Hematopoietic multipotent progenitor cell treated with erythropoietin and hydrocortisone succinate and interleukin-3 and kit ligand, for 8 days (in vitro differentiated cells): ENCODE measurements around the gene TUBB.
"Not testable (repeated sequence)": the region's sequence is repeated elsewhere in the genome, so short reads cannot be mapped to it uniquely, and the experiment has no call there.

Experiments used
- DNase-seq: peaks from one replicate; pipeline ENCODE4 v3.0.0-alpha.2; 2015

Gene TUBB

GRCh38 chr6:30719356-30719755 lies 796 bp upstream of the TUBB start:
- no peak for DNase-seq

GRCh38 chr6:30720738-30721197 lies 616 bp downstream of the TUBB start:
- DNase-seq, result peak; percentile 85

DNA sequence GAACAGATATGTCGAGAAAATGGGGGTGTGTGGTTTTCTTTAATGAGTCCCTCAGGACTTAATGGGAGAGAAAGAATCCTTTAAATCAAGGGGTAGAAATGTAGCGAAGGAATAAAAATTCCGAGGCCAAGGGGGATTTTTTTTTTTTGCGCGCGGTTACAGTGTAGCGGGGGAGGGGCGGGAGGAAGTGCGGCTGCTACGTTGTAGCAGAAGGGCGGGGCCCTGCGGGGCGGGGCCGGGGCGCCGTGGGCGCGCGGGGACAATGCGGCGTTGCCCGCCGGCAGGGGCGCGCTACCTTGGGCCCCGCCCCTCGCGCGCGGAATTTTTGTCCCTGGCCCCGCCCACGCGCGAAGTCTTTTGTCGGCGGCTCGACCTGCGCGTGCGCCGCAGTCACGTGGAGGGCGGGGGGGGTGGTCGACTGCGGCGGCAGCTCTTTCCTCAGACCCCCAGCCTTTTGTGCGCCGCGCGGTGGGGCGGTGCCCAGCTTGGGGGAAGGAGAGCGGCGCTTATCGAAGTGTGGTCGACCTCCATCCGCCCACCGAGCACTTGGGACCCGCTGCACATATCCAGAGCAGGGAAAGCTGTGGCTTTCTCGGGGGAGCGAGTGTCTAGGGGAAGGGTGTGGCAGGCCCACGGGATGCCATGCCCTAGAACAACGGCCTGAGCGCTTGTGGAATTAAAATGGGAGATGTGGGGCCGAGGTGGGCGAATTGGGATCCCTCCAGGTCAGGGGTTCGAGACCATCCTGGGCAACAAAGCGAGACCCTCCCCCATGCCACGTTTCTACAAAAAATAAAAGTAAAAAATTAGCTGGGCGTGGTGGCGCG lies 1.3 kb downstream of the TUBB start:
- DNase-seq, result peak; percentile 88

GRCh38 chr6:30722025-30722279 lies 1.8 kb downstream of the TUBB start:
- DNase-seq, result not testable (repeated sequence)

DNA sequence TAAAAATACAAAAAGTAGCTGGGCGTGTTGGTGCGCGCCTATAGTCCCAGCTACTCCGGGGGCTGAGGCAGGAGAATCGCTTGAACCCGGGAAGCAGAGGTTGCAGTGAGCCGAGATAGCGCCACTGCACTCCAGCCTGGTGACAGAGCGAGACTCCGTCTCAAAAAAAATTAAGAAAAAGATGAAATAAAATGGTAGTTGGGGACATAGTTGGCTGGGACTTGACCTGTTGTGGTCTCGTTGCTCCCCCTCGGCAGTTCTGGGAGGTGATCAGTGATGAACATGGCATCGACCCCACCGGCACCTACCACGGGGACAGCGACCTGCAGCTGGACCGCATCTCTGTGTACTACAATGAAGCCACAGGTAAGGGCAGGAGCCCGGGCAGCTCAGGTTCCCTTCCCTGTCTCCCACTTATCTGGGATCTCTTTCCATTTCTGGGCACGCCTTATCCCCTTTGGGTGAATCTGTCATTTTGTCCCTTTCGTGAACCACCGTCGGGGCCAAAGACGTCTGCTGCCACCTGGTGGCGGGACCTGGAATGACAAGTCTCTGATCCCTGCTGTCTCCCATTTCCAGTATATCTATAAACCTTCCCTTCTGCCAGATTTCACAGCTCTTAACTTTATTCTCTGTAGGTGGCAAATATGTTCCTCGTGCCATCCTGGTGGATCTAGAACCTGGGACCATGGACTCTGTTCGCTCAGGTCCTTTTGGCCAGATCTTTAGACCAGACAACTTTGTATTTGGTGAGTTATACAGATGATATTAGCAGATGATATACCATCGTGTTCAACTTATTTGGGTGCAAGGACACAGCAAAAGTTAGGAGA lies 2.3 kb downstream of the TUBB start:
- peak; percentile 88 for DNase-seq

- DNase-seq, result not testable (repeated sequence)
These were observed 3.1 kb downstream of the TUBB start for GRCh38 chr6:30723159-30723842.

- not testable (repeated sequence) for DNase-seq
These were observed 3.9 kb downstream of the TUBB start for GRCh38 chr6:30723843-30724741.

GRCh38 chr6:30724906-30725667 lies 4.9 kb downstream of the TUBB start:
- no peak for DNase-seq

GRCh38 chr6:30725713-30726505 lies 5.8 kb downstream of the TUBB start:
- peak; percentile 43 for DNase-seq

DNA sequence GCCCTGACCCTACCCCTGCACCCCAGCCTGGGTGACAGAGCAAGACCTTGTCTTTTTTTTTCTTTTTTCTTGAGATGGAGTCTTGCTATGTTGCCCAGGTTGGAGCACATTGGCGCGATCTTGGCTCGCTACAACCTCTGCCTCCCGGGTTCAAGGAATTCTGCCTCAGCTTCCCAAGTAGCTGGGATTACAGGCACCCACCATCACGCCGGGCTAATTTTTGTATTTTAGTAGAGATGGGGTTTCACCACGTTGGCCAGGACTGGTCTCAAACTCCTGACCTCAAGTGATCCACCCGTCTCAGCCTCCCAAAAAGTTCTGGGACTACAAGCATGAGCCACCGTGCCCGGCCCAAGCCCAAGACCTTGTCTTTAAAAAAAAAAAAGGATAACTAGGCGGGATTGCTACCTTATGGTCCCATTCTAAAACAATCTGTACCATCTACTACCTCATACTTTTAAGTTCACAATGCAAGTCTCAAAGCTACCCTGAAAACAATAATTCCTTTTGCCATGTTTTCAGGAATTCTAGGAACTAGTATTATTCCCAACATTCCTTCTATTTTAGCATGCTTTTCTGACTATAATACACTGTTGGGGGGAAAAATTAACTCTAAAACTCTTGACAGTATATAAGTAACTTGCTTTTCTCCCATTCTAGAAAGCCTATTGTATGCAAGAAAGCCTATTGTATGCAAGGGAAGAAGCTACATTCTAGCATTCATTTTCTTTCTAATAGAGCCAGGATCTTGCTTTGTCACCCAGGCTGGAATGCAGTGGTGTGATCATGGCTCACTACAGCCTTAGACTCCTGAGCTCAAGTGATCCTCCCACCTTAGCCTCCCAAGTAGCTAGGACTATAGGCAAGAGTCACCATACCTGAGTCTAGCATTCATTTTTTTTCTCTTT lies 6.6 kb downstream of the TUBB start:
- DNase-seq, result peak; percentile 14

DNA sequence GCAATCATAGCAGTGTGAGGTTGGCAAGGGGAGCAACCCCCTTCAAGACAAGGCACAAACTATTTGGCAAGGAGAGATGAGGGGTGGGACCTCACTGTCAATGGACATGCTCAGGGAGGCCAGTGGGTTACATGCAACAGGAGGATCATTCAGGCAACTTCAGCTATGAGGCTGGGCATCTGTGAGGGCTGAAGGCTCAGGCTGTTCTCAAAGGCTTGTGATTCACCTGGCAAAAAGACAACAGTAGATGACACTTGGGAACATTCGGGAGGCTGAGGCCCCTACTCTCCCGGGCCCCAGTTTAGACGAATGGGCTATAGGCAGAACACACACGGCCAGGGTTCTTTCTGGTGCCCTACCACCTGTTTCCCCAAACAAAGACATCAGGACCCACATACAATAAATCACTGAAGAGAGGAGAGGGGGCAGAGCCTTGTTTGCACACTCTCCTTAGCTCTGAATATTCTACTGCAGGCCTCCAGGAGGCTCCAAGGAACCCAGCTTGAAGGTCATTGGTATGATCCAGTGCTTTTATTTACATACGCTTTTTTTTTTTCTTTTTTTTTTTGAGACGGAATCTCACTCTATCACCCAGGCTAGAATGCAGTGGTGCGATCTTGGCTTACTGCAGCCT lies 7.9 kb downstream of the TUBB start:
- DNase-seq, result peak; percentile 22

GRCh38 chr6:30730601-30731435 lies 10.7 kb downstream of the TUBB start:
- peak; percentile 79 for DNase-seq

DNA sequence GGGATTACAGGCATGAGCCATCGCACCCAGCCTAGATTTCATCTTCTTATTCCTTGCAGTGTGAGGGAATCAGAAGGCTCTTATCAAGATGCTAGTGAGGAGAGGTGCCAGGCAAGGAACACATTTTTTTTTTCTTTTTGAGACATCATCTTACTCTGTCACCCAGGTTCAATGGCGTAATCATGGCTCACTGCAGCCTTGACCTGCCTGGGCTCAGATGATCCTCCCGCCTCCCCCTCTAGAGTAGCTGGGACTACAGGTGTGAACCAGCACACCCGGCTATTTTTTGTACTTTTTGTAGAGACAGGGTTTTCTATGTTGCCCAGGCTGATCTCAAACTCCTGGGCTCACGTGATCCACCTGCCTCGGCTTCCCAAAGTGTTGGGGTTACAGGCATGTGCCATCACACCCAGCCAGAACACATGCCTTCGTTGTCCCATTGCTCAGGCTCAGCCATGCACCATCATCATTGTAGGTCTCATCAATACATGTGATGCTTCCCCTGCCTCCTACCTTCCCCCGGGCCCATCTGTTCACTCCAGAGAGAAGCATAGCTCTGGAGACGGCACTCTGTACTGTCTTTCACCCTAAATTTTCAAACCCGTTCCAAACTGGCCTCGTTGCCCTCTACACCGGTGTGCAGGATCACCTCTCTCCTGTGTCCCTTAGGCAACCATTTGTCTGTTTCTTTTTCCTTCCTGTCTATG lies 12.2 kb downstream of the TUBB start:
- DNase-seq, result no peak

DNA sequence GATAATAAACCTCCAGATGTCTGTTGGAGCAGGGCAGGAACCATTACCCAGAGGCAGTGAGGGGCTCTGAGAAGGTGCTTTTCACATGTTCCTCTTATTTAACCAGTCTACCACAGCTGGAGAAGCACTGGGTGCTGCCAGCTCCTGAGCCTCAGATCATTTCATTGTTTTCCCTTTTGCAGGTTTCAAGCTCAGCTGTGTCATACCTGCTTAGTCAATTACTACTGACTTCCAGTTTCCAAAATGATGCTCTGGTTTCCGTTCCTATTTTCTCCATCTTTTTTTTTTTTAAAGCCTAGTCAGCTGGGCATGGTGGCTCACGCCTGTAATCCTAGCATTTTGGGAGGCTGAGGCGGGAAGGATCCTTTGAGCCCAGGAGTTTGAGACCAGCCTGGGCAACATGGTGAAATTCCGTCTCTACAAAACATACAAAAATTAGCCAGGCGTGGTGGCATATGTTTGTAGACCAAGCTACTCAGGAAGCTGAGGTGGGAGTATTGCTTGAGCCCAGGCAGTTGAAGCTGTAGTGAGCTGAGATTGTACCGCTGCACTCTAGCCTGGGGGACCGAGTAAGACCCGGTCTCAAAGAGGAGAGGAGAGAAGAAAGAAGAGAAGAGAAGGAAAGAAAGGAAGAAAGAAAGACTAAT lies 15.6 kb downstream of the TUBB start:
- no peak for DNase-seq

GRCh38 chr6:30738532-30738931 lies 18.4 kb downstream of the TUBB start:
- DNase-seq, result no peak

DNA sequence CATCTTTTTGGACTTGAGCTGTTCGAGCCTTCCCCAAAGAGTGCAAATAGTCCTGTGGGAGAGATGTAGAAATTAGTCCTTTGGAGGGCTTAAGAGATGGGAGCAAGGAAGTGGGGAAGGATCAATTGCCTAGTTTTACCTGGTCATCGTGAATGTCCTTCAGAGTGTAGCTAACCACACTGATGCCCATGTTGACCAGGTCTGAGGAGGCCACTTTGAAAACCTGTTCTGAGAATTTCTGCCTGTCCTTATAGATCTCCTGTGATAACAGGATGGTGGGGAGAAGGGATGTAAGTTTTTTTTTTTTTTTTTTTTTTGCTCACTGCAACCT lies 20.4 kb downstream of the TUBB start:
- DNase-seq, result no peak

DNA sequence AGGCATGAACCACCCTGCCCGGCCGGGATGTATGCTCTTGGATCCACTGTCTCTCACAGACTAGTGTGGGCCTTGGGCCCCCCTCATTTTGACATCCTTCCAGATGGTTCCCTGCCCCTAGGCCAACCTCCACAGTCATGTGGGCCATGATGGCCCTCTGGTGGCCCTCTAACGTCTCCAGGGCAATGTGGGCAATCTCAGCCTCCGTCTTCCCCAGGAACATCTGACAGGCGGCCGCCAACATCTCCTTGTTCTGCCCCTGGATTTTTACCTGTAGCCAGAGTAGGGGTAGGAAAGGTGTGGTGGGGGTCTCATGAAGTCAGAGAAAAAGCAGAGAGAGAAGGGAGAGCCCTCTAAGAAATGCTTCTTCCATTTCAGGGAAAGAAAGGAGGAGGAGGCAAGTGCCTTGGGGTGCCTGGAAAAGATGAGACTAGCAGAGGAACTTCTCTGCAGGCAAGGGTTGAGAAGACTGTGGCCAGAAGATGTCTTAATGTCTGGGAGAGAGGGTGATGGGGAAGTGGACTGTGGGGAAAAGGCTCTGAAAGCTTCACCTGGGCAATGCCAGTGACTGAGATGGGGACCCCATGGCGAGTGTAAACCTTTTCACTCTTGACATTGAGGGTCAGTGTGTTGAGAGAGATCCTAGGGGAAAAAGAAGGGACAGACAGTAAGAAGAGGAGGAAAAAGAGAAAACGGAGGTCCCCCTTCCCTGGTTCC lies 21.1 kb downstream of the TUBB start:
- DNase-seq, result no peak
